ENCODE measurements around the gene FRK. TPM values are rescaled to one million over a fixed set of nuclear protein-coding genes. Genes with fewer than 3 reads are reported as not detected.
"Not testable (repeated sequence)": the region's sequence is repeated elsewhere in the genome, so short reads cannot be mapped to it uniquely, and the experiment has no call there.

FRK gene
- total RNA-seq, 1 donor from 2014 or later: 0.11 TPM

DNA sequence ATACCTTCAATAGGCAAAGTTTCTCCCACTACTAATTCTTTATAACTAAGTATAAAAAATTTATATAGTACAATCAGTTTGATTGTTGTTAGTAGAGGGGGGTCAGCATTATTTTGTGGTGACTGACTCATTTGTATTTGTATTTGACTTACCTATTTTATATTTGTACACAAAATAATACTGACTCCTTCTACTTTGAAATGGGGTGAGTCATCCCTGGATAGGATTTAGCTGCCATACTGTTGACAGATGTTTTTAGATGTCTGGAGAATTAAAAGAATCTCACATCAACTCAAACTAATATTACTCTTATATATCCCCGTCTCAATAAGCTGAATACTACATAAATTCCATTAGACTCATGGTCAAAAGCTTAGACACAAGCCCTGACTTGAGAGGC is 114.9 kb downstream of the FRK start:
- Histone ChIP-seq H3K4me3 (no peak overlapping the region), H3K4me2 (no peak overlapping the region), H3K9me3 (ENCODE audit: low read depth) (no peaks in the 10 kb centered on the region), H3K27me3 (no peaks in the 10 kb centered on the region), H3F3A (ENCODE audit: low read depth) (no peaks in the 10 kb centered on the region), H3K27ac (no peak overlapping the region), H3K79me2 (ENCODE audit: low read depth) (no peaks in the 10 kb centered on the region), H2AFZ (replicated peaks) (no peak overlapping the region), H3K9ac (no peak overlapping the region), H4K20me1 (ENCODE audit: low read depth) (no peaks in the 10 kb centered on the region), H3K4me1 (no peaks in the 10 kb centered on the region), H3K36me3 (no peaks in the 10 kb centered on the region)
- H3K36me3 Mint-ChIP-seq: no peaks in the 10 kb centered on the region
- no peak overlapping the region for H3K27ac Mint-ChIP-seq
- H3K4me3 Mint-ChIP-seq: no peak overlapping the region
- DNase-seq (ENCODE audit: low spot score): no peak
- no peaks in the 10 kb centered on the region for H3K9me3 Mint-ChIP-seq
- H3K27me3 Mint-ChIP-seq (ENCODE audit: insufficient read depth, low read depth): peaks cover 2% of the 10 kb centered on the region
- no peaks in the 10 kb centered on the region for H3K4me1 Mint-ChIP-seq
- TF ChIP-seq EZH2phosphoT487 (IDR thresholded peaks at IDR 0.05) (no peak), EZH2 (IDR thresholded peaks at IDR 0.05) (no peak)
- TF ChIP-seq, protein P1, sequence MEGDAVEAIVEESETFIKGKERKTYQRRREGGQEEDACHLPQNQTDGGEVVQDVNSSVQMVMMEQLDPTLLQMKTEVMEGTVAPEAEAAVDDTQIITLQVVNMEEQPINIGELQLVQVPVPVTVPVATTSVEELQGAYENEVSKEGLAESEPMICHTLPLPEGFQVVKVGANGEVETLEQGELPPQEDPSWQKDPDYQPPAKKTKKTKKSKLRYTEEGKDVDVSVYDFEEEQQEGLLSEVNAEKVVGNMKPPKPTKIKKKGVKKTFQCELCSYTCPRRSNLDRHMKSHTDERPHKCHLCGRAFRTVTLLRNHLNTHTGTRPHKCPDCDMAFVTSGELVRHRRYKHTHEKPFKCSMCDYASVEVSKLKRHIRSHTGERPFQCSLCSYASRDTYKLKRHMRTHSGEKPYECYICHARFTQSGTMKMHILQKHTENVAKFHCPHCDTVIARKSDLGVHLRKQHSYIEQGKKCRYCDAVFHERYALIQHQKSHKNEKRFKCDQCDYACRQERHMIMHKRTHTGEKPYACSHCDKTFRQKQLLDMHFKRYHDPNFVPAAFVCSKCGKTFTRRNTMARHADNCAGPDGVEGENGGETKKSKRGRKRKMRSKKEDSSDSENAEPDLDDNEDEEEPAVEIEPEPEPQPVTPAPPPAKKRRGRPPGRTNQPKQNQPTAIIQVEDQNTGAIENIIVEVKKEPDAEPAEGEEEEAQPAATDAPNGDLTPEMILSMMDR (IDR thresholded peaks at IDR 0.05): no peak

DNA sequence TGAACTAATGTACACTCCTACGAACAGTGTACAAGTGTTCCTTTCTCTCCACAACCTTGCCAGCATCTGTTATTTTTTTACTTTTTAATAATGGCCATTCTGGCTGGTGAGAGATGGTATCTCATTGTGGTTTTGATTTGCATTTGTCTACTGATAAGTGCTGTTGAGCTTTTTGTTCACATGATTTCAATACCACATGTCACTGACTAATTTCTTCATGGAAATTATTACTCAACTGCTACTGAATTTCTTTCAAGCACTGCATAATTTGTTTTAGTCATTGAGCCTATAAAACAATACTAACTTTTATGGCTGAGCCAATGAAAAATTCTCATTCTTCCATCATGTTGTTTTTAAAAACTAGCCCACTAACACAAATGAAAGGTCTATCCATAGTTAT is 115.4 kb downstream of the FRK start:
- H3K36me3 Mint-ChIP-seq: no peaks in the 10 kb centered on the region
- Histone ChIP-seq H2AFZ (replicated peaks) (no peak overlapping the region), H3K79me2 (ENCODE audit: low read depth) (no peaks in the 10 kb centered on the region), H3K4me2 (no peak overlapping the region), H3K36me3 (no peaks in the 10 kb centered on the region), H3K4me3 (no peak overlapping the region), H3F3A (ENCODE audit: low read depth) (no peaks in the 10 kb centered on the region), H3K9me3 (ENCODE audit: low read depth) (no peaks in the 10 kb centered on the region), H3K27me3 (no peaks in the 10 kb centered on the region), H4K20me1 (ENCODE audit: low read depth) (no peaks in the 10 kb centered on the region), H3K4me1 (no peaks in the 10 kb centered on the region), H3K9ac (no peak overlapping the region), H3K27ac (no peak overlapping the region)
- peaks cover 3% of the 10 kb centered on the region for H3K9me3 Mint-ChIP-seq
- H3K27ac Mint-ChIP-seq: no peak overlapping the region
- no peak for DNase-seq (ENCODE audit: low spot score)
- peaks cover 2% of the 10 kb centered on the region for H3K27me3 Mint-ChIP-seq (ENCODE audit: insufficient read depth, low read depth)
- no peak overlapping the region for H3K4me3 Mint-ChIP-seq
- TF ChIP-seq, protein P1 (IDR thresholded peaks at IDR 0.05): no peak
- no peak for TF ChIP-seq EZH2phosphoT487 (IDR thresholded peaks at IDR 0.05)
- no peaks in the 10 kb centered on the region for H3K4me1 Mint-ChIP-seq

DNA sequence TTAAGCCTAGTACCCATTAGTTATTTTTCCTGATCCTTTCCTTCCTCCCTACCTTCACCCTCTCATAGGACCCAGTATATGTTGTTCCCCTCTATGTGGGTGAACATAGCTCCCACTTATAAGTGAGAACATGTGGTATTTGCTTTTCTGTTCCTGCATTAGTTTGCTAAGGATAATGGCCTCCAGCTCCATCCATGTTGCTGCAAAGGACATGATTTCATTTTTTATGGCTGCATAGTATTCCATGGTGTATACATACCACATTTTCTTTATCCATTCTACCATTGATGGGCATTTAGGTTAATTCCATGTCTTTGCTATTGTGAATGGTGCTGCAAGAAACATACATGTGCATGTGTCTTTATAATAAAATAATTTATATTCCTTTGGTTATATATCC is 115.9 kb downstream of the FRK start:
- H3K36me3 Mint-ChIP-seq; H3K36me3 ChIP-seq; H3K27me3 Mint-ChIP-seq (ENCODE audit: insufficient read depth, low read depth); H3K4me1 Mint-ChIP-seq; DNase-seq (ENCODE audit: low spot score); H3K9ac ChIP-seq; H3K4me3 ChIP-seq; H4K20me1 ChIP-seq (ENCODE audit: low read depth); H3K27ac Mint-ChIP-seq; H3K4me2 ChIP-seq; H2AFZ ChIP-seq (replicated peaks); H3K27me3 ChIP-seq; H3K4me1 ChIP-seq; H3K4me3 Mint-ChIP-seq; H3K9me3 Mint-ChIP-seq; H3K27ac ChIP-seq; H3K9me3 ChIP-seq (ENCODE audit: low read depth); H3K79me2 ChIP-seq (ENCODE audit: low read depth); H3F3A ChIP-seq (ENCODE audit: low read depth): not testable (repeated sequence)

DNA sequence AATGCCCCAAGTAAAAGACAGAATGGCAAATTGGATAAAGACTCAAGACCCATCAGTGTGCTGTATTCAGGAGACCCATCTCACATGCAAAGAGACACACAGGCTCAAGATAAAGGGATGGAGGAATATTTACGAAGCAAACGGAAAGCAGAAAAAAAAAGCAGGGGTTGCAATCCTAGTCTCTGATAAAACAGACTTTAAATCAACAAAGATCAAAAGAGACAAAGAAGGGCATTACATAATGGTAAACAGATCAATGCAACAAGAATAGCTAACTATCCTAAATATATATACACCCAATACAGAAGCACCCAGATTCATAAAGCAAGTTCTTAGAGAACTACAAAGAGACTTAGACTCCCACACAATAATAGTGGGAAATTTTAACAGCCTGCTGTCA is 123.2 kb downstream of the FRK start:
- not testable (repeated sequence) for H3K36me3 Mint-ChIP-seq; H3K27me3 ChIP-seq; H3K9me3 ChIP-seq (ENCODE audit: low read depth); H3K27ac ChIP-seq; H3K4me2 ChIP-seq; H2AFZ ChIP-seq (replicated peaks); H3K36me3 ChIP-seq; H3K79me2 ChIP-seq (ENCODE audit: low read depth); H3K9ac ChIP-seq; H4K20me1 ChIP-seq (ENCODE audit: low read depth); H3K4me3 ChIP-seq; H3K4me1 ChIP-seq; H3K4me3 Mint-ChIP-seq; H3K27me3 Mint-ChIP-seq (ENCODE audit: insufficient read depth, low read depth); DNase-seq (ENCODE audit: low spot score); H3K4me1 Mint-ChIP-seq; H3F3A ChIP-seq (ENCODE audit: low read depth); H3K27ac Mint-ChIP-seq
- peaks cover 15% of the 10 kb centered on the region for H3K9me3 Mint-ChIP-seq

All from neural progenitor cell (in vitro differentiated cells).